HCT116 (cell line): ENCODE data around the gene EML2. TPM values are rescaled to one million over a fixed set of nuclear protein-coding genes. Genes with fewer than 3 reads are reported as not detected.

Experiments used
- ATAC-seq: fragments of 200-7000 bp; cut with Tn5 transposase; 2 replicates; pipeline ENCODE4 v1.9.1; 2020; ENCODE audit warnings: mild to moderate bottlenecking, moderate library complexity
- BruUV-seq: library from RNA; stranded (reverse); fragments of 400-500 nt; replicated peaks from 2 replicates; lab custom pipeline; 2021; lab: Mats Ljungman, UMichigan
- CTCF ChIA-PET: fragments of 300-600 bp; sonication (Branson Sonifier 250); formaldehyde crosslinking; loops from one replicate; lab custom pipeline; 2021; ENCODE audit warnings: antibody characterized with exemption; lab: Charles Lee
- POLR2A ChIA-PET: fragments of 300-600, 350-600 bp; sonication (Branson Sonifier 250); formaldehyde crosslinking; loops from one replicate; lab custom pipeline; 2021; ENCODE audit warnings: antibody characterized with exemption; lab: Charles Lee
- RAD21 ChIA-PET, 2 experiments: fragments of 300-600 bp; sonication (Branson Sonifier 250); formaldehyde crosslinking; loops; one replicate each; lab custom pipeline; 2023; ENCODE audit warnings: low total read pairs in 2 of 2; ENCODE audit not compliant: uncharacterized antibody in 2 of 2, unreplicated experiment in 2 of 2, low non-redundant PET in 1 of 2; lab: Charles Lee
- DNase-seq: peaks from one replicate; pipeline ENCODE4 v3.0.0-alpha.2; 2010; ENCODE audit warnings: low read depth, low spot score
- H2AFZ ChIP-seq: fragments of 200-600 bp; shearing (Covaris generic), sonication (generic); 2 replicates; pipeline ENCODE4 v1.6.1; 2017; ENCODE audit warnings: low read depth, mixed run types, mixed read lengths, antibody characterized with exemption, low read length; ENCODE audit not compliant: poor library complexity, severe bottlenecking
- H3K27ac ChIP-seq: 2 replicates; pipeline ENCODE4 v1.5.1; 2012; ENCODE audit warnings: low read depth, low read length
- H3K27me3 ChIP-seq: fragments of 200-600 bp; sonication (generic); 2 replicates; pipeline ENCODE4 v1.6.1; 2016; ENCODE audit warnings: mixed run types, low read length, mixed read lengths; ENCODE audit not compliant: insufficient read depth
- H3K36me3 ChIP-seq, 2 experiments: fragments of 200-500 bp in 1 of 2; fragments of 200-600 bp in 1 of 2; sonication (Bioruptor generic) in 1 of 2; sonication (generic) in 1 of 2; 2 replicates each; pipeline versions ENCODE4 v1.5.1 to v1.6.1; 2014 to 2016; ENCODE audit warnings: low read length in 2 of 2, inconsistent platforms in 1 of 2, mixed read lengths in 1 of 2, mixed run types in 1 of 2; ENCODE audit not compliant: insufficient read depth in 2 of 2, control insufficient read depth in 1 of 2
- H3K4me1 ChIP-seq, 2 experiments: fragments of 200-600 bp in 1 of 2; sonication (generic) in 1 of 2; 2 replicates each; pipeline versions ENCODE4 v1.5.1 to v1.6.1; 2012 to 2017; ENCODE audit warnings: low read length in 2 of 2, inconsistent platforms in 1 of 2, mild to moderate bottlenecking in 1 of 2, mixed read lengths in 1 of 2, mixed run types in 1 of 2, moderate library complexity in 1 of 2; ENCODE audit not compliant: insufficient read depth in 2 of 2, control insufficient read depth in 1 of 2
- H3K4me2 ChIP-seq: fragments of 200-600 bp; sonication (generic); 2 replicates; pipeline ENCODE4 v1.6.1; 2017; ENCODE audit warnings: mixed run types, low read length, mixed read lengths
- H3K4me3 ChIP-seq, 2 experiments: fragments of 200-600 bp in 1 of 2; sonication (generic) in 1 of 2; replicated peaks in 1 of 2; 2 replicates each; pipeline ENCODE4 v1.5.1; 2011 to 2016; ENCODE audit warnings: low read length in 2 of 2, control low read depth in 1 of 2, low read depth in 1 of 2, mild to moderate bottlenecking in 1 of 2, mixed read lengths in 1 of 2, mixed run types in 1 of 2
- H3K79me2 ChIP-seq: fragments of 200-600 bp; sonication (generic); 2 replicates; pipeline ENCODE4 v1.6.1; 2017; ENCODE audit warnings: mild to moderate bottlenecking, mixed run types, low read length, moderate library complexity, mixed read lengths; ENCODE audit not compliant: insufficient read depth
- H3K9ac ChIP-seq: fragments of 200-600 bp; sonication (generic); 2 replicates; pipeline ENCODE4 v1.6.1; 2016; ENCODE audit warnings: low read length, mixed read lengths
- H3K9me2 ChIP-seq: fragments of 200-600 bp; sonication (generic), shearing (Covaris generic); 2 replicates; pipeline ENCODE4 v1.6.1; 2017; ENCODE audit warnings: mixed run types, mild to moderate bottlenecking, moderate library complexity; ENCODE audit not compliant: insufficient read depth
- H3K9me3 ChIP-seq, 2 experiments: fragments of 200-500 bp in 1 of 2; fragments of 200-600 bp in 1 of 2; sonication (Bioruptor generic) in 1 of 2; sonication (generic) in 1 of 2; 2 replicates each; pipeline ENCODE4 v1.6.1; 2014 to 2017; ENCODE audit warnings: low read length in 2 of 2, mixed read lengths in 2 of 2, inconsistent platforms in 1 of 2, low read depth in 1 of 2, mild to moderate bottlenecking in 1 of 2, mixed run types in 1 of 2, moderate library complexity in 1 of 2; ENCODE audit not compliant: control insufficient read depth in 1 of 2, insufficient read depth in 1 of 2
- H4K20me1 ChIP-seq: fragments of 200-600 bp; sonication (generic), shearing (Covaris generic); 2 replicates; pipeline ENCODE4 v1.6.1; 2017; ENCODE audit warnings: mixed run types, mild to moderate bottlenecking, moderate library complexity; ENCODE audit not compliant: insufficient read depth
- CBX3 ChIP-seq: IDR thresholded peaks from 2 replicates; pipeline ENCODE4 v1.6.1; 2012; ENCODE audit warnings: low read depth
- CEBPB ChIP-seq: IDR thresholded peaks from 2 replicates; pipeline ENCODE4 v1.6.1; 2012; ENCODE audit warnings: low read depth
- EZH2 ChIP-seq: fragments of 200-600 bp; sonication (generic); IDR thresholded peaks from 2 replicates; pipeline ENCODE4 v1.6.1; 2017; ENCODE audit warnings: antibody characterized with exemption, mixed run types
- EZH2phosphoT487 ChIP-seq: fragments of 200-600 bp; IDR thresholded peaks from 2 replicates; pipeline ENCODE4 v1.6.1; 2018; ENCODE audit warnings: antibody characterized with exemption, borderline replicate concordance
- JUND ChIP-seq: IDR thresholded peaks from 2 replicates; pipeline ENCODE4 v1.6.1; 2012
- POLR2A ChIP-seq: IDR thresholded peaks from 2 replicates; pipeline ENCODE4 v1.7.0; 2011; ENCODE audit warnings: borderline replicate concordance; ENCODE audit not compliant: insufficient read depth, insufficient read length; ENCODE audit errors: extremely low read depth
- RAD21 ChIP-seq: IDR thresholded peaks from 2 replicates; pipeline ENCODE4 v1.6.1; 2012; ENCODE audit warnings: low read depth, mild to moderate bottlenecking
- SP1 ChIP-seq: IDR thresholded peaks from 2 replicates; pipeline ENCODE4 v1.6.1; 2012; ENCODE audit warnings: low read depth
- SRF ChIP-seq: IDR thresholded peaks from 2 replicates; pipeline ENCODE4 v1.6.1; 2012; ENCODE audit warnings: low read depth
- TCF7L2 ChIP-seq: IDR thresholded peaks from 2 replicates; pipeline ENCODE4 v1.7.0; 2011; ENCODE audit warnings: borderline replicate concordance, inconsistent platforms; ENCODE audit not compliant: insufficient read depth, insufficient read length; ENCODE audit errors: extremely low read depth
- ZFX ChIP-seq: fragments of 450-650 bp; IDR thresholded peaks from 2 replicates; pipeline ENCODE4 v1.6.1; 2017
- ZNF274 ChIP-seq: fragments of 200-500 bp; sonication (Bioruptor generic); IDR thresholded peaks from 2 replicates; pipeline ENCODE4 v1.6.1; 2014; ENCODE audit warnings: mild to moderate bottlenecking, low read depth, low read length, inconsistent platforms
- intact Hi-C: fragments of 100-400 bp; cut with micrococcal nuclease; formaldehyde crosslinking; loops from 2 replicates; pipeline ENCODE4 v1.10.0; 2022
- total RNA-seq: library from RNA; stranded (reverse); gene quantifications from one replicate; pipeline ENCODE4 v1.2.1, GENCODE V29; 2021; ENCODE audit not compliant: unreplicated experiment
- TF ChIP-seq, protein P1 (sequence below): IDR thresholded peaks from 2 replicates; pipeline ENCODE4 v1.6.1; 2012

Gene EML2
- total RNA-seq, 1 experiment from 2014 or later: 131 TPM

DNA sequence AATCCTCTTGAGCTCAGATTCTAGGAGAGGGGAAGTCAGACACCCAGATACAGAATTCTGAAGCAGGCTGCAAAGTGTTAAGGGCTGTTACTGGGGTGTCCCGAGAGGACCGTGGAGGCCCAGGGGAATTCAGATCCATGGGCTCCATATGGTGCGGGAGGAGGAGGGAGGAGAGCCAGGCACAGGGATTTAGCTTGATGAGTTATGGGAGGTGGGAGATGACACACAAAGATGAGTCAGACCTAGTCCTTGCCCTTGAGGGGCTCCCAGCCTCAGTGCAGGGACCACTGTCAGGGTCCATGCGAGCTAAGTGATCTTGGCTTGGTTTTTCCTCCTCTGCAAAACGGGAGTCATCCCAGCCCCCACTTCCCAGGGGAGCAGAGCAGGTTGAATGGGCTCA, 14.4 kb upstream of the EML2 start:
- no peaks in the 10 kb centered on the region for H3K27me3 ChIP-seq
- H4K20me1 ChIP-seq: no peaks in the 10 kb centered on the region
- no peaks in the 10 kb centered on the region for H3K9me2 ChIP-seq
- H3K36me3 ChIP-seq: no peaks in the 10 kb centered on the region
- RAD21 ChIA-PET: no interaction called here
- H3K79me2 ChIP-seq: no peaks in the 10 kb centered on the region
- no peak overlapping the region for H3K4me3 ChIP-seq
- no peak overlapping the region for H2AFZ ChIP-seq
- H3K4me2 ChIP-seq: no peak overlapping the region
- POLR2A ChIA-PET: interaction anchor here (1.4 kb wide), 1 partner anchor 16 kb away, joined by 3 read pairs; no protein-coding TSS in a partner anchor
- intact Hi-C loops: no loop called here
- ATAC-seq (no peak), DNase-seq (no peak)
- CTCF ChIA-PET: no interaction called here
- no peak overlapping the region for H3K9ac ChIP-seq
- H3K4me1 ChIP-seq: no peaks in the 10 kb centered on the region; a peak in 1 of 4 replicates
- no peaks in the 10 kb centered on the region for H3K9me3 ChIP-seq
- BruUV-seq: no TSS peak
- TF ChIP-seq SRF: no peak
- no peak for TF ChIP-seq RAD21
- no peak for TF ChIP-seq CBX3
- no peak for TF ChIP-seq ZFX
- no peak for TF ChIP-seq CEBPB
- TF ChIP-seq JUND: no peak
- H3K27ac ChIP-seq: no peak overlapping the region

- ChIA-PET CTCF (interaction anchor here (1.0 kb wide), 1 partner anchor 9 kb away, joined by 3 read pairs; no protein-coding TSS in a partner anchor), RAD21 (no interaction called here), POLR2A (no interaction called here)
- Histone ChIP-seq H3K79me2 (no peaks in the 10 kb centered on the region), H3K4me3 (no peak overlapping the region), H3K27me3 (no peaks in the 10 kb centered on the region), H3K9ac (no peak overlapping the region), H3K4me1 (peaks cover 3 to 10% of the 10 kb centered on the region in 2 experiments; a peak in 3 of 4 replicates), H3K9me3 (no peaks in the 10 kb centered on the region), H3K27ac (no peak overlapping the region), H3K36me3 (no peaks in the 10 kb centered on the region), H4K20me1 (no peaks in the 10 kb centered on the region), H2AFZ (no peak overlapping the region), H3K9me2 (no peaks in the 10 kb centered on the region), H3K4me2 (no peak overlapping the region)
- DNase-seq (no peak), ATAC-seq (no peak)
- BruUV-seq: no TSS peak
- intact Hi-C loops: no loop called here
- TF ChIP-seq SP1: no peak
- TF ChIP-seq TCF7L2: no peak
- no peak for TF ChIP-seq ZFX
- TF ChIP-seq, protein P1, sequence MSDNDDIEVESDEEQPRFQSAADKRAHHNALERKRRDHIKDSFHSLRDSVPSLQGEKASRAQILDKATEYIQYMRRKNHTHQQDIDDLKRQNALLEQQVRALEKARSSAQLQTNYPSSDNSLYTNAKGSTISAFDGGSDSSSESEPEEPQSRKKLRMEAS: no peak
- TF ChIP-seq POLR2A: no peak
- TF ChIP-seq ZNF274: no peak
- no peak for TF ChIP-seq CEBPB
- no peak for TF ChIP-seq EZH2phosphoT487
- TF ChIP-seq EZH2: no peak
Observed at GRCh38 chr19:45650722-45651121, 11.5 kb upstream of the EML2 start.
